Upper lobe of left lung (tissue), 6 donors: ENCODE data around the gene GBE1. TPM values are rescaled to one million over a fixed set of nuclear protein-coding genes. Genes with fewer than 3 reads are reported as not detected.

Source experiments
- ATAC-seq, 2 donors: fragments of 200-7000 bp; cut with Tn5 transposase; one replicate each; pipeline ENCODE4 v1.9.1; 2022; ENCODE audit warnings: mild to moderate bottlenecking in 2 of 2, moderate library complexity in 2 of 2; ENCODE audit not compliant: low FRiP score in 2 of 2
- DNase-seq, 2 donors: peaks; one replicate each; pipeline ENCODE4 v3.0.0-alpha.2; 2019 to 2020
- H3K27ac ChIP-seq, 4 donors: fragments of 200-600 bp; sonication (generic); one replicate each; pipeline ENCODE4 v1.5.1; 2016 to 2019
- H3K27me3 ChIP-seq, 4 donors: fragments of 200-600 bp; sonication (generic); one replicate each; pipeline ENCODE4 v1.5.1; 2017 to 2019
- H3K36me3 ChIP-seq, 4 donors: fragments of 200-600 bp; sonication (generic); one replicate each; pipeline ENCODE4 v1.5.1; 2016 to 2019
- H3K4me1 ChIP-seq, 4 donors: fragments of 200-600 bp; sonication (generic); one replicate each; pipeline ENCODE4 v1.5.1; 2018 to 2019
- H3K4me3 ChIP-seq, 4 donors: fragments of 200-600 bp; sonication (generic); one replicate each; pipeline ENCODE4 v1.5.1; 2017 to 2019; ENCODE audit warnings: mild to moderate bottlenecking in 2 of 4, moderate library complexity in 1 of 4
- H3K9me3 ChIP-seq, 4 donors: fragments of 200-600 bp; sonication (generic); one replicate each; pipeline ENCODE4 v1.5.1; 2018 to 2019
- CTCF ChIP-seq, 6 experiments: fragments of 450-650 bp in 4 of 6; fragments of 200-600 bp in 2 of 6; sonication (generic) in 2 of 6; IDR thresholded peaks; one replicate each; pipeline ENCODE4 v1.5.1; 2016 to 2019; ENCODE audit warnings: antibody characterized with exemption in 6 of 6
- EP300 ChIP-seq, 4 donors: sonication (generic); formaldehyde crosslinking; IDR thresholded peaks; one replicate each; pipeline ENCODE4 v1.5.1; 2017; ENCODE audit warnings: antibody characterized with exemption in 4 of 4, control low read depth in 2 of 4
- POLR2A ChIP-seq, 4 donors: fragments of 450-650 bp; IDR thresholded peaks; one replicate each; pipeline ENCODE4 v1.5.1; 2016 to 2017; ENCODE audit warnings: antibody characterized with exemption in 4 of 4, mild to moderate bottlenecking in 2 of 4
- POLR2AphosphoS5 ChIP-seq, 2 donors: sonication (generic); formaldehyde crosslinking; IDR thresholded peaks; one replicate each; pipeline ENCODE4 v1.5.1; 2017; ENCODE audit warnings: antibody characterized with exemption in 2 of 2
- whole genome bisulfite sequencing, 2 donors: methylation state at CpG; one replicate each; pipeline ENCODE4 v1.1.5; 2017 to 2018; 5-methylcytosine and 5-hydroxymethylcytosine counted together
- total RNA-seq, 6 donors: library from RNA; depleted of rRNA in 4 of 6; stranded (reverse); fragments of >200 nt in 4 of 6; gene quantifications; one replicate each; pipeline versions ENCODE4 v1.1.0 to v1.2.1, GENCODE V29; 2016 to 2021
- donor health status: DM: no; HTN: no; CAD: no; lungs with moderate emphysema.
- donor health status: DM: no; HTN: yes; CAD: no; lungs with severe emphysema.

GBE1 gene
- total RNA-seq, 6 donors from 2014 or later = 19.9 to 40.9 (median 27.5) TPM

- no peaks in the 10 kb centered on the region for H3K9me3 ChIP-seq
- no peak overlapping the region for H3K4me3 ChIP-seq
Observed at GRCh38 chr3:81492040-81492439, 269.4 kb downstream of the GBE1 start.

GRCh38 chr3:81490541-81491288 lies 270.7 kb downstream of the GBE1 start:
- H3K27ac ChIP-seq = peak overlapping the region in 1 of 4 donors; percentile 39
- H3K36me3 ChIP-seq = no peaks in the 10 kb centered on the region
- peak in 1 of 2 donors; percentile 83 for DNase-seq
- H3K4me1 ChIP-seq = peaks cover 0 to 14% (median 11%) of the 10 kb centered on the region in 4 donors
- no peaks in the 10 kb centered on the region for H3K9me3 ChIP-seq
- H3K27me3 ChIP-seq = no peaks in the 10 kb centered on the region
- TF ChIP-seq EP300 (IDR thresholded peaks at IDR 0.05) (no peak), POLR2AphosphoS5 (IDR thresholded peaks at IDR 0.05) (no peak), POLR2A (IDR thresholded peaks at IDR 0.05) (no peak), CTCF (IDR thresholded peaks at IDR 0.05) (peak; percentile 59 to 75 (median 67))
- 29 to 31% methylated on average over 7 of the region's 7 CpGs for WGBS, 2 donors
- ATAC-seq = peak; percentile 85 to 89
- H3K4me3 ChIP-seq = no peak overlapping the region

More at GRCh38 chr3:81492040-81492439, 269.4 kb downstream of the GBE1 start:
- no peak for DNase-seq
- H3K27me3 ChIP-seq = no peaks in the 10 kb centered on the region
- H3K36me3 ChIP-seq = no peaks in the 10 kb centered on the region
- peaks cover 0 to 14% (median 10%) of the 10 kb centered on the region in 4 donors for H3K4me1 ChIP-seq
- no peak overlapping the region for H3K27ac ChIP-seq
- whole genome bisulfite sequencing, 2 donors = 53 to 58% methylated on average over 4 of the region's 4 CpGs
- peak in 1 of 2 donors; percentile 86 for ATAC-seq
- TF ChIP-seq POLR2AphosphoS5 (IDR thresholded peaks at IDR 0.05) = no peak
- TF ChIP-seq POLR2A (IDR thresholded peaks at IDR 0.05) = no peak
- no peak for TF ChIP-seq EP300 (IDR thresholded peaks at IDR 0.05)
- TF ChIP-seq CTCF (IDR thresholded peaks at IDR 0.05) = no peak

GRCh38 chr3:81485444-81485865 lies 276.0 kb downstream of the GBE1 start:
- WGBS, 2 donors = 60 to 72% methylated on average over 5 of the region's 5 CpGs
- Histone ChIP-seq H3K27me3 (no peaks in the 10 kb centered on the region), H3K4me1 (peaks cover 0 to 7% (median 2%) of the 10 kb centered on the region in 4 donors), H3K9me3 (no peaks in the 10 kb centered on the region), H3K36me3 (no peaks in the 10 kb centered on the region), H3K27ac (no peak overlapping the region), H3K4me3 (no peak overlapping the region)
- ATAC-seq (peak in 1 of 2 donors; percentile 91), DNase-seq (no peak)
- TF ChIP-seq EP300 (IDR thresholded peaks at IDR 0.05) (no peak), CTCF (IDR thresholded peaks at IDR 0.05) (no peak), POLR2A (IDR thresholded peaks at IDR 0.05) (no peak), POLR2AphosphoS5 (IDR thresholded peaks at IDR 0.05) (no peak)

- no peak overlapping the region for H3K27ac ChIP-seq
- 67 to 72% methylated on average over 5 of the region's 5 CpGs for WGBS, 2 donors
Observed at GRCh38 chr3:81484520-81484919, 276.9 kb downstream of the GBE1 start.

More at GRCh38 chr3:81484520-81484919, 276.9 kb downstream of the GBE1 start:
- no peaks in the 10 kb centered on the region for H3K9me3 ChIP-seq
- TF ChIP-seq EP300 (IDR thresholded peaks at IDR 0.05) = no peak
- no peak for TF ChIP-seq POLR2A (IDR thresholded peaks at IDR 0.05)
- no peak for TF ChIP-seq CTCF (IDR thresholded peaks at IDR 0.05)
- no peak for TF ChIP-seq POLR2AphosphoS5 (IDR thresholded peaks at IDR 0.05)
- no peaks in the 10 kb centered on the region for H3K36me3 ChIP-seq
- DNase-seq (no peak), ATAC-seq (peak in 1 of 2 donors; percentile 69)
- no peak overlapping the region for H3K4me3 ChIP-seq
- H3K4me1 ChIP-seq = peaks cover 0 to 7% (median 2%) of the 10 kb centered on the region in 4 donors
- no peaks in the 10 kb centered on the region for H3K27me3 ChIP-seq
